Urinary bladder (tissue), 4 donors: ENCODE measurements around the gene PIK3R4. TPM values are rescaled to one million over a fixed set of nuclear protein-coding genes. Genes with fewer than 3 reads are reported as not detected.

Source experiments
- DNase-seq: peaks from one replicate; pipeline ENCODE4 v3.0.0-alpha.2; 2015; ENCODE audit errors: extremely low spot score
- H3K27ac ChIP-seq: one replicate; pipeline ENCODE4 v1.5.1; 2013; ENCODE audit warnings: low read depth, mild to moderate bottlenecking, moderate library complexity
- H3K36me3 ChIP-seq: one replicate; pipeline ENCODE4 v1.6.1; 2013; ENCODE audit warnings: mild to moderate bottlenecking, moderate library complexity; ENCODE audit not compliant: insufficient read depth
- H3K4me1 ChIP-seq: one replicate; pipeline ENCODE4 v1.6.1; 2013; ENCODE audit warnings: mild to moderate bottlenecking, moderate library complexity; ENCODE audit not compliant: insufficient read depth
- H3K4me3 ChIP-seq: one replicate; pipeline ENCODE4 v1.5.1; 2013; ENCODE audit warnings: low read depth, low read length
- WGBS: extraction: QIAGEN DNeasy Blood & Tissue Kit; methylation state at CpG from one replicate; pipeline ENCODE4 v1.1.7; 2013; 5-methylcytosine and 5-hydroxymethylcytosine counted together
- polyA plus RNA-seq: library from polyadenylated mRNA; stranded (reverse); fragments of 200-250 nt; gene quantifications from one replicate; pipeline ENCODE4 v1.2.3, GENCODE V29; 2013
- total RNA-seq: library from RNA; depleted of rRNA; stranded (reverse); fragments of >200 nt; gene quantifications from one replicate; pipeline ENCODE4 v1.2.3, GENCODE V29; 2014
- donor health status: healthy with polysubstance abuse.
- donor health status: healthy.

PIK3R4 gene
- total and polyA plus RNA-seq, 2 donors = 26.7 to 36.1 TPM

GRCh38 chr3:130759692-130760338 is 13.2 kb upstream of the PIK3R4 start:
- no peak for DNase-seq

GRCh38 chr3:130758624-130759369 is 12.2 kb upstream of the PIK3R4 start:
- no peak overlapping the region for H3K27ac ChIP-seq
- no peak overlapping the region for H3K4me3 ChIP-seq
- WGBS = 78% methylated on average over 7 of the region's 7 CpGs
- no peak for DNase-seq
- no peaks in the 10 kb centered on the region for H3K36me3 ChIP-seq
- H3K4me1 ChIP-seq = no peaks in the 10 kb centered on the region

More at GRCh38 chr3:130759692-130760338, 13.2 kb upstream of the PIK3R4 start:
- Histone ChIP-seq H3K4me1 (no peaks in the 10 kb centered on the region), H3K4me3 (no peak overlapping the region), H3K27ac (no peak overlapping the region), H3K36me3 (no peaks in the 10 kb centered on the region)
- 2% methylated on average over 4 of the region's 4 CpGs for WGBS

GRCh38 chr3:130757611-130758150 is 11.1 kb upstream of the PIK3R4 start:
- WGBS = 83% methylated on average over 3 of the region's 3 CpGs
- no peak overlapping the region for H3K4me3 ChIP-seq
- no peaks in the 10 kb centered on the region for H3K4me1 ChIP-seq
- no peak overlapping the region for H3K27ac ChIP-seq
- no peaks in the 10 kb centered on the region for H3K36me3 ChIP-seq
- DNase-seq = no peak

GRCh38 chr3:130755666-130756065 is 9.0 kb upstream of the PIK3R4 start:
- no peaks in the 10 kb centered on the region for H3K4me1 ChIP-seq
- no peak overlapping the region for H3K4me3 ChIP-seq
- H3K36me3 ChIP-seq = no peaks in the 10 kb centered on the region
- WGBS = 74% methylated on average over 5 of the region's 5 CpGs
- DNase-seq = no peak
- no peak overlapping the region for H3K27ac ChIP-seq

GRCh38 chr3:130748981-130749380 is 2.4 kb upstream of the PIK3R4 start:
- no peak for DNase-seq
- H3K4me1 ChIP-seq = no peaks in the 10 kb centered on the region
- no peaks in the 10 kb centered on the region for H3K36me3 ChIP-seq
- no peak overlapping the region for H3K4me3 ChIP-seq
- WGBS = 40% methylated on average over 1 of the region's 1 CpG
- no peak overlapping the region for H3K27ac ChIP-seq

- H3K27ac ChIP-seq = no peak overlapping the region
- H3K36me3 ChIP-seq = no peaks in the 10 kb centered on the region
- no peaks in the 10 kb centered on the region for H3K4me1 ChIP-seq
- DNase-seq = no peak
- 47% methylated on average over 3 of the region's 3 CpGs for WGBS
- no peak overlapping the region for H3K4me3 ChIP-seq
Measured at GRCh38 chr3:130748467-130748861, 1.8 kb upstream of the PIK3R4 start.

GRCh38 chr3:130743354-130743753 is 3.3 kb downstream of the PIK3R4 start:
- WGBS = 94% methylated on average over 2 of the region's 2 CpGs
- no peaks in the 10 kb centered on the region for H3K4me1 ChIP-seq
- no peak for DNase-seq
- H3K27ac ChIP-seq = no peak overlapping the region
- H3K36me3 ChIP-seq = peaks cover 2% of the 10 kb centered on the region
- no peak overlapping the region for H3K4me3 ChIP-seq

- no peak overlapping the region for H3K27ac ChIP-seq
- H3K36me3 ChIP-seq = peaks cover 2% of the 10 kb centered on the region
- no peaks in the 10 kb centered on the region for H3K4me1 ChIP-seq
- 90% methylated on average over 6 of the region's 6 CpGs for WGBS
- H3K4me3 ChIP-seq = no peak overlapping the region
- DNase-seq = no peak
Measured at GRCh38 chr3:130741946-130742610, 4.6 kb downstream of the PIK3R4 start.

- H3K27ac ChIP-seq = no peak overlapping the region
- no peak for DNase-seq
- no peak overlapping the region for H3K4me3 ChIP-seq
- peaks cover 4% of the 10 kb centered on the region for H3K36me3 ChIP-seq
- no peaks in the 10 kb centered on the region for H3K4me1 ChIP-seq
Measured at GRCh38 chr3:130739848-130740247, 6.8 kb downstream of the PIK3R4 start.

GRCh38 chr3:130738241-130738640 is 8.4 kb downstream of the PIK3R4 start:
- Histone ChIP-seq H3K4me1 (no peaks in the 10 kb centered on the region), H3K36me3 (peaks cover 4% of the 10 kb centered on the region), H3K4me3 (no peak overlapping the region), H3K27ac (no peak overlapping the region)
- WGBS = 94% methylated on average over 4 of the region's 4 CpGs
- DNase-seq = no peak

GRCh38 chr3:130737622-130738021 is 9.0 kb downstream of the PIK3R4 start:
- H3K4me1 ChIP-seq = no peaks in the 10 kb centered on the region
- 94% methylated on average over 2 of the region's 2 CpGs for WGBS
- peaks cover 4% of the 10 kb centered on the region for H3K36me3 ChIP-seq
- no peak for DNase-seq
- no peak overlapping the region for H3K4me3 ChIP-seq
- H3K27ac ChIP-seq = no peak overlapping the region

GRCh38 chr3:130733236-130733875 is 13.3 kb downstream of the PIK3R4 start:
- no peak for DNase-seq
- Histone ChIP-seq H3K4me1 (no peaks in the 10 kb centered on the region), H3K27ac (no peak overlapping the region), H3K4me3 (no peak overlapping the region), H3K36me3 (peaks cover 1% of the 10 kb centered on the region)
- WGBS = 84% methylated on average over 8 of the region's 8 CpGs

GRCh38 chr3:130732501-130732900 is 14.1 kb downstream of the PIK3R4 start:
- no peak for DNase-seq
- Histone ChIP-seq H3K4me1 (no peaks in the 10 kb centered on the region), H3K27ac (no peak overlapping the region), H3K36me3 (peaks cover 1% of the 10 kb centered on the region), H3K4me3 (no peak overlapping the region)
- WGBS = 94% methylated on average over 2 of the region's 2 CpGs
